Kidney (tissue), 14 donors: Measurements from ENCODE around the gene EMC9. TPM values are rescaled to one million over a fixed set of nuclear protein-coding genes. Genes with fewer than 3 reads are reported as not detected.

ENCODE experiments used
- DNase-seq, 5 donors: peaks; one replicate each; pipeline ENCODE4 v3.0.0-alpha.2; 2013 to 2020
- FAIRE-seq: peaks from 2 replicates; lab custom pipeline; 2012; peaks lifted over from hg19 to GRCh38; lab: Jason Lieb, UNC
- H3K27ac ChIP-seq, 2 donors: one replicate each; pipeline ENCODE4 v1.7.0; 2013; ENCODE audit warnings: low read depth in 2 of 2, low read length in 2 of 2, inconsistent platforms in 1 of 2
- H3K27me3 ChIP-seq: one replicate; pipeline ENCODE4 v1.7.1; 2013; ENCODE audit warnings: low read length, inconsistent platforms; ENCODE audit not compliant: control insufficient read depth, insufficient read depth
- H3K36me3 ChIP-seq, 3 donors: one replicate each; pipeline versions ENCODE4 v1.7.0 to v1.7.1; 2013; ENCODE audit warnings: low read length in 3 of 3, control low read depth in 1 of 3, inconsistent platforms in 1 of 3; ENCODE audit not compliant: insufficient read depth in 3 of 3, control insufficient read depth in 2 of 3
- H3K4me1 ChIP-seq, 3 donors: one replicate each; pipeline versions ENCODE4 v1.7.0 to v1.7.1; 2013; ENCODE audit warnings: low read length in 3 of 3, inconsistent platforms in 1 of 3, low read depth in 1 of 3; ENCODE audit not compliant: control insufficient read depth in 2 of 3, insufficient read depth in 2 of 3
- H3K4me3 ChIP-seq, 3 donors: one replicate each; pipeline versions ENCODE4 v1.7.0 to v1.8.1; 2013; ENCODE audit warnings: low read length in 3 of 3, control low read depth in 1 of 3, inconsistent platforms in 1 of 3
- H3K9ac ChIP-seq, 3 donors: one replicate each; pipeline versions ENCODE4 v1.7.0 to v1.7.1; 2013; ENCODE audit warnings: low read length in 3 of 3, control low read depth in 1 of 3, inconsistent platforms in 1 of 3
- H3K9me3 ChIP-seq, 3 donors: one replicate each; pipeline versions ENCODE4 v1.7.0 to v1.7.1; 2013; ENCODE audit warnings: low read length in 3 of 3, control low read depth in 1 of 3, inconsistent platforms in 1 of 3; ENCODE audit not compliant: control insufficient read depth in 2 of 3, insufficient read depth in 1 of 3
- CTCF ChIP-seq: IDR thresholded peaks from 3 replicates; pipeline ENCODE4 v1.5.1; 2012; ENCODE audit warnings: mild to moderate bottlenecking, moderate library complexity, borderline replicate concordance; ENCODE audit not compliant: insufficient read depth; ENCODE audit errors: extremely low read depth
- intact Hi-C: fragments of 100-400 bp; cut with DNase I; formaldehyde crosslinking; loops from one replicate; pipeline ENCODE4 v1.11.1; 2022
- polyA plus RNA-seq: library from polyadenylated mRNA; stranded (reverse); fragments of 350-450 nt; fragmentation: Illumina TruSeq; extraction: RNeasy Lipid Tissue Mini Kit (QIAGEN cat#74804); gene quantifications from one replicate; pipeline ENCODE4 v1.2.3, GENCODE V29; 2014; ENCODE audit warnings: low read depth, low replicate concordance; ENCODE audit not compliant: insufficient read depth
- total RNA-seq: library from RNA; stranded (reverse); fragmentation: NEBNext Ultra II Directional; extraction: Animal tissue kit (Norgen Biotek cat#: 25700); gene quantifications from one replicate; pipeline ENCODE4 v1.2.1, GENCODE V29; 2021
- donor health status: control.
- donor health status: control.
- donor health status: control.
- donor health status: control.
- donor health status: control.
- donor health status: DM: yes; HTN: yes; CAD: no.
- donor health status: Normal renal cell carcinoma (clear cell type).

The EMC9 gene
- total and polyA plus RNA-seq, 2 donors from 2014 or later, result 22.1 to 62.5 TPM

- no peak overlapping the region for H3K4me3 ChIP-seq
- no peaks in the 10 kb centered on the region for H3K27me3 ChIP-seq
- DNase-seq (peak in 1 of 5 donors; percentile 47), FAIRE-seq (no peak)
- peaks cover 0 to 18% (median 15%) of the 10 kb centered on the region in 3 donors for H3K4me1 ChIP-seq
- intact Hi-C loops, result no loop called here
- no peaks in the 10 kb centered on the region for H3K9me3 ChIP-seq
- H3K27ac ChIP-seq, result peak overlapping the region in 1 of 2 donors; percentile 17
- H3K9ac ChIP-seq, result no peak overlapping the region
- TF ChIP-seq CTCF, result no peak
- peaks cover 0 to 21% (median 12%) of the 10 kb centered on the region in 3 donors for H3K36me3 ChIP-seq
These were observed 37.2 kb upstream of the EMC9 start for GRCh38 chr14:24178399-24179178.

- peaks cover 0 to 14% (median 10%) of the 10 kb centered on the region in 3 donors for H3K36me3 ChIP-seq
- DNase-seq (no peak), FAIRE-seq (no peak)
- H3K9me3 ChIP-seq, result no peaks in the 10 kb centered on the region
- no peak overlapping the region for H3K27ac ChIP-seq
- H3K27me3 ChIP-seq, result no peaks in the 10 kb centered on the region
- no peak for TF ChIP-seq CTCF
- no peak overlapping the region for H3K9ac ChIP-seq
- intact Hi-C loops, result no loop called here
- H3K4me3 ChIP-seq, result no peak overlapping the region
- H3K4me1 ChIP-seq, result peaks cover 0 to 18% (median 15%) of the 10 kb centered on the region in 3 donors
These were observed 36.5 kb upstream of the EMC9 start for GRCh38 chr14:24177891-24178290.

GRCh38 chr14:24177041-24177825, 35.8 kb upstream of the EMC9 start:
- Histone ChIP-seq H3K4me1 (peaks cover 0 to 18% (median 15%) of the 10 kb centered on the region in 3 donors), H3K4me3 (no peak overlapping the region), H3K27ac (no peak overlapping the region), H3K9ac (no peak overlapping the region), H3K9me3 (no peaks in the 10 kb centered on the region), H3K27me3 (no peaks in the 10 kb centered on the region), H3K36me3 (peaks cover 0 to 9% (median 6%) of the 10 kb centered on the region in 3 donors)
- no peak for FAIRE-seq
- intact Hi-C loops, result no loop called here
- peak in 1 of 5 donors; percentile 60 for DNase-seq
- no peak for TF ChIP-seq CTCF
